ENCODE measurements around the gene RAB7A. TPM values are rescaled to one million over a fixed set of nuclear protein-coding genes. Genes with fewer than 3 reads are reported as not detected.

The RAB7A gene
- total RNA-seq, 6 donors from 2014 or later, result 72.3 to 287 (median 139) TPM

DNA sequence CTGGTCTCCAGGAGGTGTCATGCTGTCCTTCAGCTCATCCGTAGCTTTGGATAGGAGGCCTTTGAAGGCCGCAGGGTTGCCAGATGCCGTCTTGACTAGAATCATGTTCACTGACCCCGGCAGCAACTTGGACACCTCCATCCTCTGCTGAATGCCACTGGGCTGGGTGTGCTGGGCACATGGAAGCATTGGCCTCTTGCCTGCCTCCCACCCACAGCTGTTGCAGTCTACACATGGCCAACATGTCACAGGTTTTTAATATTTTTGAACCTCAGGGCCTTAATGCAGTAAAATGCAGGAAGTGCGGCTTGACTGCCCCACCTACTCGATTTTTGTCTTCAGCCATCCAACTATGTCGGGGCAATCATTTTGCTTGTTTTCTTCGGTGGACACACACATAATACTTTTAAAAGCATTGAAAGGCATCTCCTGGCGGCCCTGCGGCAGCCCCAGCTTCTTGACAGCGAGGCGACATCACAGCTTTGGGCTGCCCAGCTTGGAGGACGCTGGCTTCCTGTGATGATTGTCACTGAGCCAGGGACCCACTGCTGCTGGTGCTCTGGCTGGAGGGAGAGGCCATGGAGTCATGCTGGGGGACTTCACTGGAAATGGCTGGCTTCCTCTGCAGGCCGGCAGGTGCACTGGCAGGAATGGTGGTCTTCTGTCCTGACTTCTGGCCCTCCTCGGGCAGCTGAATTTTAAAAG is 121.8 kb downstream of the RAB7A start:
- H3K36me3 ChIP-seq, result no peaks in the 10 kb centered on the region
- no peak for TF ChIP-seq POLR2AphosphoS5 (IDR thresholded peaks at IDR 0.05)
- TF ChIP-seq EP300 (IDR thresholded peaks at IDR 0.05), result no peak
- TF ChIP-seq, protein P1, sequence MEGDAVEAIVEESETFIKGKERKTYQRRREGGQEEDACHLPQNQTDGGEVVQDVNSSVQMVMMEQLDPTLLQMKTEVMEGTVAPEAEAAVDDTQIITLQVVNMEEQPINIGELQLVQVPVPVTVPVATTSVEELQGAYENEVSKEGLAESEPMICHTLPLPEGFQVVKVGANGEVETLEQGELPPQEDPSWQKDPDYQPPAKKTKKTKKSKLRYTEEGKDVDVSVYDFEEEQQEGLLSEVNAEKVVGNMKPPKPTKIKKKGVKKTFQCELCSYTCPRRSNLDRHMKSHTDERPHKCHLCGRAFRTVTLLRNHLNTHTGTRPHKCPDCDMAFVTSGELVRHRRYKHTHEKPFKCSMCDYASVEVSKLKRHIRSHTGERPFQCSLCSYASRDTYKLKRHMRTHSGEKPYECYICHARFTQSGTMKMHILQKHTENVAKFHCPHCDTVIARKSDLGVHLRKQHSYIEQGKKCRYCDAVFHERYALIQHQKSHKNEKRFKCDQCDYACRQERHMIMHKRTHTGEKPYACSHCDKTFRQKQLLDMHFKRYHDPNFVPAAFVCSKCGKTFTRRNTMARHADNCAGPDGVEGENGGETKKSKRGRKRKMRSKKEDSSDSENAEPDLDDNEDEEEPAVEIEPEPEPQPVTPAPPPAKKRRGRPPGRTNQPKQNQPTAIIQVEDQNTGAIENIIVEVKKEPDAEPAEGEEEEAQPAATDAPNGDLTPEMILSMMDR (IDR thresholded peaks at IDR 0.05), result no peak
- H3K4me3 ChIP-seq, result no peak overlapping the region
- DNase-seq (no peak), ATAC-seq (ENCODE audit: low FRiP score in 2 of 2) (no peak)
- H3K27me3 ChIP-seq, result no peaks in the 10 kb centered on the region
- no peak overlapping the region for H3K27ac ChIP-seq
- no peaks in the 10 kb centered on the region for H3K9me3 ChIP-seq
- peaks cover 12 to 16% (median 15%) of the 10 kb centered on the region in 4 donors for H3K4me1 ChIP-seq
- 86 to 88% methylated on average over 13 to 14 of the region's 15 CpGs for WGBS, 2 donors

DNA sequence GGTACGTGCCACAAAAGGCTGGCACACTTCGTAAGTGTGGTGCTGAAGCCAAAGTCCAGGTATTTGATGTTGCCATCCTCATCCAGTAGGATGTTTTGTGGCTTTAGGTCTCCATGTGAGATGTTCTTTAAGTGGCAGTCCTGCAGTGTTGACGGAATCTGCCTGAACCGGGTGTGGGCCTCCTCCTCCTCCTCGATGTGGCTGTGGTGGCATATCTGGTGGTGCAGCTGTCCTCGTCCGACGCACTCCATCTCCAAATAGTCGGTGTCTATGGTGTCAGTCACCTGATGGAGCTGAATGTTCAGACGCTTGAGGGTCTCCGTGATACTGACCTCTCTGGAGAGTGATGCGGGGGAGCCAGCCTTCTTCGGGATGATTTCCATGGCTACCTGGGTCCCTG is 123.0 kb downstream of the RAB7A start:
- TF ChIP-seq, protein P1 (IDR thresholded peaks at IDR 0.05), result no peak
- TF ChIP-seq EP300 (IDR thresholded peaks at IDR 0.05) (no peak), POLR2AphosphoS5 (IDR thresholded peaks at IDR 0.05) (no peak), POLR2A (IDR thresholded peaks at IDR 0.05) (no peak)
- ATAC-seq (ENCODE audit: low FRiP score in 2 of 2) (no peak), DNase-seq (no peak)
- H3K27me3 ChIP-seq, result no peaks in the 10 kb centered on the region
- H3K4me3 ChIP-seq, result no peak overlapping the region
- 73 to 96% methylated on average over 9 to 13 of the region's 13 CpGs for WGBS, 2 donors
- no peak overlapping the region for H3K27ac ChIP-seq
- H3K36me3 ChIP-seq, result no peaks in the 10 kb centered on the region
- peaks cover 12 to 16% (median 15%) of the 10 kb centered on the region in 4 donors for H3K4me1 ChIP-seq
- H3K9me3 ChIP-seq, result peaks cover 0 to 3% (median under 1%) of the 10 kb centered on the region in 4 donors

DNA sequence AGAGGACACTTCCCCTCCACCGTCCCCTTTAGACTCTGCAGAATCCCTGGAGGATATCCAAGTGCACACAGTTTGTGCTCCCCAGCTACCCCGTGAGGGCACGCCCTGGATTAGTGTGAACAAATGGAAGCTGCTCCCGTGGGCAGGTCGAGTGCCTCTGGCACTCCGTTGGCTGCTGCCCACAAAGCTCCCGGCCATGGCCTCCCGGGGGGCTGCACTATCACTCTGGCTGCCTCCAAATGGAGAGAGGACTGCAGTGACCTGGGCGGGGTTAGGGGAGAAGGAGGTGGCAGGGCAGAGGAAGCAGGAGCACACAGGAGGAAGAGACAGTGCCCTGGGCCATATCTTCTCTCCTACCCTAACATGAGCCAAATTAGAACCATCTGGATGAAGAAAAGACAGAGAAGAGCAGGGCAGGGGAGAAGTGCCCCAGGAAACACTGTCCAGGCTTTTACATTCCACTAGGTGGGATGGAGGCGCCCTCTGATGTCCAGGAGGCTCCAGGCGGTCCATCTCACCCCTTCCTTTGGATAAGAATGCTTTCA is 124.0 kb downstream of the RAB7A start:
- peaks cover 12 to 16% (median 15%) of the 10 kb centered on the region in 4 donors for H3K4me1 ChIP-seq
- no peaks in the 10 kb centered on the region for H3K36me3 ChIP-seq
- H3K4me3 ChIP-seq, result no peak overlapping the region
- DNase-seq, result no peak
- TF ChIP-seq POLR2A (IDR thresholded peaks at IDR 0.05) (no peak), POLR2AphosphoS5 (IDR thresholded peaks at IDR 0.05) (no peak), EP300 (IDR thresholded peaks at IDR 0.05) (no peak)
- TF ChIP-seq, protein P1 (IDR thresholded peaks at IDR 0.05), result no peak
- H3K9me3 ChIP-seq, result peaks cover 1 to 12% (median 9%) of the 10 kb centered on the region in 4 donors
- no peak overlapping the region for H3K27ac ChIP-seq
- H3K27me3 ChIP-seq, result no peaks in the 10 kb centered on the region
- no peak for ATAC-seq (ENCODE audit: low FRiP score in 2 of 2)
- WGBS, 2 donors, result 56 to 70% methylated on average over 10 to 11 of the region's 11 CpGs

DNA sequence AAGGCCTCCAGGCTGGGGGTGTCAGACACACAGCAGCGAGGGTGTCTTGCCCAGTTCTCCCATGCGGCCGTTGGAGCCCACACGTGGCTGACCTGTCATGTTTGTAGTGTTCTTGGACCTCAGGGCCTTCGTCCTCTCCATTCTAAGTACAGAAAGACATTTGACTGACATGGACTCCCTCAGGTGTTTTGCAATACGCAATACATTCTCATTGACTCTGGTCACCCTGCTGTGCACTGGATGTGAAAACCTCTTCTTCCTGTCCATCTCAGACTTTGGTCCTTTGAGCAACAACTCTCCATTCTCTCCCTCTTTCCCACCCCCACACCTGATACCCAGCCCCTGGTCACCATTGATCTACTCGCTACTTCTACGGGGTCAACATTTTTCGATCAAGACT is 124.6 kb downstream of the RAB7A start:
- Histone ChIP-seq H3K27me3 (no peaks in the 10 kb centered on the region), H3K36me3 (no peaks in the 10 kb centered on the region), H3K4me3 (no peak overlapping the region), H3K27ac (no peak overlapping the region), H3K9me3 (peaks cover 4 to 14% (median 10%) of the 10 kb centered on the region in 4 donors), H3K4me1 (peaks cover 7 to 13% (median 10%) of the 10 kb centered on the region in 4 donors)
- 93 to 95% methylated on average over 9 of the region's 9 CpGs for WGBS, 2 donors
- ATAC-seq (ENCODE audit: low FRiP score in 2 of 2), result no peak
- TF ChIP-seq EP300 (IDR thresholded peaks at IDR 0.05), result no peak
- no peak for TF ChIP-seq POLR2AphosphoS5 (IDR thresholded peaks at IDR 0.05)
- TF ChIP-seq POLR2A (IDR thresholded peaks at IDR 0.05), result no peak
- TF ChIP-seq, protein P1 (IDR thresholded peaks at IDR 0.05), result no peak
- no peak for DNase-seq
